SK-N-MC (cell line): Measurements from ENCODE around the gene TMEM26.

ENCODE experiments used
- EZH2 ChIP-seq: fragments of 200-600 bp; sonication (generic); IDR thresholded peaks from one replicate; pipeline ENCODE4 v1.6.1; 2017; ENCODE audit warnings: antibody characterized with exemption
- POLR2AphosphoS5 ChIP-seq: IDR thresholded peaks from 2 replicates; pipeline ENCODE4 v1.6.1; 2012; ENCODE audit warnings: mild to moderate bottlenecking, low read depth, low read length, borderline replicate concordance

GRCh38 chr10:61465901-61466632, 12.9 kb upstream of the TMEM26 start:
- no peak for TF ChIP-seq POLR2AphosphoS5
- TF ChIP-seq EZH2, result no peak
